A549 (cell line): ENCODE data around the gene SLC34A2. TPM values are rescaled to one million over a fixed set of nuclear protein-coding genes. Genes with fewer than 3 reads are reported as not detected.

ENCODE experiments used
- ATAC-seq, 2 experiments: fragments of 200-7000 bp in 1 of 2; fragments of >200 bp in 1 of 2; cut with Nextera tagmentation in 1 of 2; cut with Tn5 transposase in 1 of 2; 3 replicates each; pipeline versions ENCODE4 v1.8.0 to v1.9.1; 2018 to 2020; ENCODE audit warnings: mild to moderate bottlenecking in 1 of 2, moderate library complexity in 1 of 2
- CTCF ChIA-PET: fragments of 300-600 bp; sonication (Branson Sonifier 250); formaldehyde crosslinking; extraction: SDS; loops from one replicate; lab custom pipeline; 2021; ENCODE audit warnings: antibody characterized with exemption, inconsistent platforms; lab: Yijun Ruan, JAX
- POLR2A ChIA-PET: fragments of 350-600 bp; formaldehyde crosslinking; extraction: SDS; loops from one replicate; lab custom pipeline; 2021; ENCODE audit warnings: antibody characterized with exemption, inconsistent platforms; lab: Yijun Ruan, JAX
- DNase-seq, 2 experiments: peaks; one replicate each; pipeline versions ENCODE4 v3.0.0 to v3.0.0-alpha.2; 2011 to 2016; ENCODE audit warnings: low read depth in 1 of 2, low spot score in 1 of 2
- FAIRE-seq: peaks from 2 replicates; lab custom pipeline; 2011; peaks lifted over from hg19 to GRCh38; lab: Jason Lieb, UNC
- H3K27ac ChIP-seq, 2 experiments: fragments of >200 bp; sonication (Bioruptor Twin); formaldehyde crosslinking; 3 replicates each; pipeline ENCODE4 v1.5.1; 2016 to 2017
- H3K4me1 ChIP-seq: fragments of >200 bp; sonication (Bioruptor Twin); formaldehyde crosslinking; 3 replicates; pipeline ENCODE4 v1.6.1; 2016
- H3K4me2 ChIP-seq: fragments of >200 bp; sonication (Bioruptor Twin); formaldehyde crosslinking; 3 replicates; pipeline ENCODE4 v1.6.1; 2016
- H3K4me3 ChIP-seq: fragments of >200 bp; sonication (Bioruptor Twin); formaldehyde crosslinking; 3 replicates; pipeline ENCODE4 v1.5.1; 2016
- H3K9me3 ChIP-seq: fragments of >200 bp; sonication (Bioruptor Twin); formaldehyde crosslinking; 3 replicates; pipeline ENCODE4 v1.6.1; 2016
- CBX2 ChIP-seq: fragments of 200-600 bp; sonication (generic); IDR thresholded peaks from 2 replicates; pipeline ENCODE4 v1.6.1; 2016; ENCODE audit warnings: low read depth, mild to moderate bottlenecking, borderline replicate concordance
- CBX8 ChIP-seq: fragments of 200-600 bp; sonication (generic); IDR thresholded peaks from 2 replicates; pipeline ENCODE4 v1.6.1; 2016
- E2F6 ChIP-seq: IDR thresholded peaks from 2 replicates; pipeline ENCODE4 v1.6.1; 2012; ENCODE audit warnings: low read depth, borderline replicate concordance
- EHF ChIP-seq: fragments of 250-450 bp; sonication (Bioruptor Pico); IDR thresholded peaks from 2 replicates; pipeline ENCODE4 v1.5.0; 2020; ENCODE audit warnings: mild to moderate bottlenecking
- EP300 ChIP-seq, 2 experiments: fragments of >200 bp; sonication (Bioruptor Twin); formaldehyde crosslinking; IDR thresholded peaks; 2 replicates in 1 of 2; 3 replicates in 1 of 2; pipeline ENCODE4 v1.6.1; 2016 to 2017
- FOSL2 ChIP-seq, 2 experiments: fragments of 450-650 bp in 1 of 2; fragments of >200 bp in 1 of 2; sonication (Bioruptor Twin) in 1 of 2; formaldehyde crosslinking; IDR thresholded peaks; 2 replicates each; pipeline versions ENCODE4 v1.5.0 to v1.6.1; 2016 to 2020; ENCODE audit warnings: mild to moderate bottlenecking in 1 of 2, moderate library complexity in 1 of 2
- GATA3 ChIP-seq: IDR thresholded peaks from 2 replicates; pipeline ENCODE4 v1.6.1; 2012; ENCODE audit warnings: borderline replicate concordance
- HOXA7 ChIP-seq: fragments of 250-450 bp; sonication (Bioruptor Pico); IDR thresholded peaks from 2 replicates; pipeline ENCODE4 v1.5.0; 2020; ENCODE audit warnings: mild to moderate bottlenecking, moderate library complexity
- HOXB13 ChIP-seq: fragments of 250-450 bp; sonication (Bioruptor Pico); IDR thresholded peaks from 2 replicates; pipeline ENCODE4 v1.5.0; 2020; ENCODE audit warnings: low read depth, mild to moderate bottlenecking, moderate library complexity
- JUNB ChIP-seq: fragments of >200 bp; sonication (Bioruptor Twin); formaldehyde crosslinking; IDR thresholded peaks from 2 replicates; pipeline ENCODE4 v1.6.1; 2016
- KDM5A ChIP-seq: fragments of 200-600 bp; sonication (generic); IDR thresholded peaks from 2 replicates; pipeline ENCODE4 v1.6.1; 2016; ENCODE audit warnings: antibody characterized with exemption, mild to moderate bottlenecking
- MAFK ChIP-seq: fragments of 450-650 bp; IDR thresholded peaks from 2 replicates; pipeline ENCODE4 v1.6.1; 2014; ENCODE audit not compliant: partially characterized antibody
- MYC ChIP-seq: IDR thresholded peaks from 2 replicates; pipeline ENCODE4 v1.6.1; 2012; ENCODE audit warnings: mild to moderate bottlenecking, inconsistent platforms, low read length, improper control_type of control experiment, borderline replicate concordance
- NR3C1 ChIP-seq: fragments of >200 bp; sonication (Bioruptor Twin); formaldehyde crosslinking; IDR thresholded peaks from 3 replicates; pipeline ENCODE4 v1.6.1; 2017
- RCOR1 ChIP-seq: fragments of 150-350 bp; IDR thresholded peaks from 2 replicates; pipeline ENCODE4 v1.6.1; 2014; ENCODE audit warnings: antibody characterized with exemption, low read length, low read depth
- RNF2 ChIP-seq: fragments of 200-600 bp; sonication (generic); IDR thresholded peaks from 2 replicates; pipeline ENCODE4 v1.6.1; 2016; ENCODE audit warnings: low read depth, mild to moderate bottlenecking, antibody characterized with exemption, moderate library complexity, borderline replicate concordance
- SMC3 ChIP-seq: fragments of >200 bp; sonication (Bioruptor Twin); formaldehyde crosslinking; IDR thresholded peaks from 3 replicates; pipeline ENCODE4 v1.6.1; 2018; ENCODE audit warnings: inconsistent platforms
- ZFP36 ChIP-seq: fragments of 450-650 bp; IDR thresholded peaks from 2 replicates; pipeline ENCODE4 v1.6.1; 2014; ENCODE audit warnings: borderline replicate concordance; ENCODE audit not compliant: partially characterized antibody
- WGBS: methylation state at CpG from one replicate; pipeline ENCODE4 v1.1.6; 2017; ENCODE audit errors: missing lambda C conversion rate; 5-methylcytosine and 5-hydroxymethylcytosine counted together
- polyA plus RNA-seq, 4 experiments: library from polyadenylated mRNA; depleted of rRNA in 3 of 4; stranded (reverse); fragments of >200 nt; fragmentation: RNase III in 1 of 4; extraction: RNeasy Plus Mini Kit Qiagen cat#74134 plus additional on column Dnase treatment in 1 of 4; gene quantifications; 2 replicates in 3 of 4; 3 replicates in 1 of 4; pipeline ENCODE4 v1.2.3, GENCODE V29; 2011 to 2017
- small RNA-seq, 6 experiments: library from RNA; depleted of rRNA; stranded (forward); fragments of <200 nt; gene quantifications; one replicate each; pipeline ENCODE3, GENCODE V24; 2012
- TF ChIP-seq, protein P1 (sequence below): fragments of 150-350 bp; IDR thresholded peaks from 2 replicates; pipeline ENCODE4 v1.6.1; 2014; ENCODE audit warnings: low read depth, mild to moderate bottlenecking, low read length
- TF ChIP-seq, protein P2 (sequence below): fragments of >200 bp; sonication (Bioruptor Twin); formaldehyde crosslinking; IDR thresholded peaks from 3 replicates; pipeline ENCODE4 v1.5.1; 2016
- TF ChIP-seq, protein P3 (sequence below): fragments of 250-450 bp; sonication (Bioruptor Pico); IDR thresholded peaks from 2 replicates; pipeline ENCODE4 v1.5.0; 2021; ENCODE audit warnings: mild to moderate bottlenecking, moderate library complexity, borderline replicate concordance
- TF ChIP-seq, protein P4 (sequence below): fragments of >200 bp; sonication (Bioruptor Twin); formaldehyde crosslinking; IDR thresholded peaks from 2 replicates; pipeline ENCODE4 v1.6.1; 2016

Gene SLC34A2
- polyA plus RNA-seq, 2 of the 4 experiments (the other 2 are of a cell fraction), result 0.03 to 0.08 TPM

DNA sequence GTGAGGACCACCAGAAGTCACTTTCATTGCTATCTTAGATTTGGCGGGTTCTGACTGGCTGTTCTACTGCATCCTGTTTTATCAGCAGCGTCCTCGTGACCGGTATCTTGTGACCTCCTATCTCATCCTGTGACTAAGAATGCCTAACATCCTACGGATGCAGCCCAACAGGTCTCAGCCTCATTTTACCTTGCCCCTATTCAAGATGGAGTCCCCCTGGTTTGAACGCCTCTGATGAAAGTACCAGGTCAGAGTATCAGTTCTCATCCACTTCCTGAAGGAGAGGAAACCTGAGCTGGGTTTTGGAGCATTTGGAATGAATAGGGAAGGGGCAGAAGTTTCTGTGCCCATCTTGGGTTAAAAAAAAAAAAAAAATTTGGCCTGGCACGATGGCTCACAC lies 70.2 kb downstream of the SLC34A2 start:
- no peak for TF ChIP-seq EHF (CRISPR knock-in tag)
- no peak for TF ChIP-seq FOSL2 (IDR thresholded peaks at IDR 0.05)
- TF ChIP-seq FOSL2 (CRISPR knock-in tag; IDR thresholded peaks at IDR 0.05), result no peak
- no peak for TF ChIP-seq CBX8
- no peak for TF ChIP-seq KDM5A
- no peak for TF ChIP-seq HOXB13 (CRISPR knock-in tag)
- TF ChIP-seq NR3C1, result no peak
- TF ChIP-seq, protein P1, sequence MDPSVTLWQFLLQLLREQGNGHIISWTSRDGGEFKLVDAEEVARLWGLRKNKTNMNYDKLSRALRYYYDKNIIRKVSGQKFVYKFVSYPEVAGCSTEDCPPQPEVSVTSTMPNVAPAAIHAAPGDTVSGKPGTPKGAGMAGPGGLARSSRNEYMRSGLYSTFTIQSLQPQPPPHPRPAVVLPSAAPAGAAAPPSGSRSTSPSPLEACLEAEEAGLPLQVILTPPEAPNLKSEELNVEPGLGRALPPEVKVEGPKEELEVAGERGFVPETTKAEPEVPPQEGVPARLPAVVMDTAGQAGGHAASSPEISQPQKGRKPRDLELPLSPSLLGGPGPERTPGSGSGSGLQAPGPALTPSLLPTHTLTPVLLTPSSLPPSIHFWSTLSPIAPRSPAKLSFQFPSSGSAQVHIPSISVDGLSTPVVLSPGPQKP, result no peak
- TF ChIP-seq MYC, result no peak
- TF ChIP-seq E2F6, result no peak
- no peak for TF ChIP-seq RNF2
- no peak for TF ChIP-seq RCOR1
- Histone ChIP-seq H3K4me1 (no peaks in the 10 kb centered on the region), H3K9me3 (no peaks in the 10 kb centered on the region), H3K27ac (no peak overlapping the region), H3K4me3 (no peak overlapping the region), H3K4me2 (no peak overlapping the region)
- ChIA-PET CTCF (no interaction called here), POLR2A (interaction anchor here (0.6 kb wide), 1 partner anchor 24 kb away, joined by 4 read pairs; no protein-coding TSS in a partner anchor)
- FAIRE-seq (no peak), ATAC-seq (no peak), DNase-seq (no peak)
- WGBS, result 81% methylated on average over 7 of the region's 7 CpGs

DNA sequence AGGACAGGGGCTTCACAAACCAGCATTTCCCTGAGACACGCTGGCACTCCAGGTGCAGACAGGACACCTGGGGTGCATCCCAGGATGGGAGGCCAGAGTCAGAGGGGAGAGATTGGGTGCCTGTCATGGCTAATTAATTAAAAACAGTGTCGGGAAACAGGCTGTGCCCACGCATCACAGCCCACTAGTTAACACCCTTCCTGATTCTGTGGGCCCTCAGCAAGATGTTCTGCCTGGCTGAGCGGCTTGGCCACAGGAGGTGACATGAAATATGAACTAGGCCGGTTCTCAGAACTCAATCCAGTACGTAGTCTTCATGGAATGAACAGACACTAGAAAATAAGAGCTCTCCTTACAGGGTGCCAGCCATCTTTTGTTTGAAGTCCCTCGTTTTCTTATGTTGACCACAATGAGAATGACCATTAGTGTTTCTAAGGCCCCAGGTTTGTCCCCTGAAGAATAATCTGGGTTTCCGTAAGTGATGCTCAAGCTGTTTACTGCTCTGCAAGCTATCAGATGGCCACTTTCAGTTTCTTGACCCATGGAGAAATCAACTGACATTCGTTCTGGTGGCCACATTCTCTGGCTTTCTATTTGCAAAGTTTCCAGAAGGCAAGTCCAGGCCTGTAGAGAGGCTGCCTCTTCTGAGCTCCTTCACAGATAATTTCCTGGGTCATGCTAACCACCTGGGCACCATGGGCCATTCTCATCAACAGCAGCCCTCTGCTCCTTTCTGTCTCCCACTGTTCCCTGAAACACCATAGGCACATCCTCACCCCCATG lies 72.3 kb downstream of the SLC34A2 start:
- 80% methylated on average over 9 of the region's 9 CpGs for WGBS
- FAIRE-seq, result no peak

More for the DNA sequence above, 72.3 kb downstream of the SLC34A2 start:
- no peaks in the 10 kb centered on the region for H3K9me3 ChIP-seq
- no peak for TF ChIP-seq SMC3
- TF ChIP-seq HOXA7 (CRISPR knock-in tag), result no peak
- TF ChIP-seq GATA3, result no peak
- TF ChIP-seq, protein P2, sequence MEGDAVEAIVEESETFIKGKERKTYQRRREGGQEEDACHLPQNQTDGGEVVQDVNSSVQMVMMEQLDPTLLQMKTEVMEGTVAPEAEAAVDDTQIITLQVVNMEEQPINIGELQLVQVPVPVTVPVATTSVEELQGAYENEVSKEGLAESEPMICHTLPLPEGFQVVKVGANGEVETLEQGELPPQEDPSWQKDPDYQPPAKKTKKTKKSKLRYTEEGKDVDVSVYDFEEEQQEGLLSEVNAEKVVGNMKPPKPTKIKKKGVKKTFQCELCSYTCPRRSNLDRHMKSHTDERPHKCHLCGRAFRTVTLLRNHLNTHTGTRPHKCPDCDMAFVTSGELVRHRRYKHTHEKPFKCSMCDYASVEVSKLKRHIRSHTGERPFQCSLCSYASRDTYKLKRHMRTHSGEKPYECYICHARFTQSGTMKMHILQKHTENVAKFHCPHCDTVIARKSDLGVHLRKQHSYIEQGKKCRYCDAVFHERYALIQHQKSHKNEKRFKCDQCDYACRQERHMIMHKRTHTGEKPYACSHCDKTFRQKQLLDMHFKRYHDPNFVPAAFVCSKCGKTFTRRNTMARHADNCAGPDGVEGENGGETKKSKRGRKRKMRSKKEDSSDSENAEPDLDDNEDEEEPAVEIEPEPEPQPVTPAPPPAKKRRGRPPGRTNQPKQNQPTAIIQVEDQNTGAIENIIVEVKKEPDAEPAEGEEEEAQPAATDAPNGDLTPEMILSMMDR, result no peak
- no peak for TF ChIP-seq JUNB
- TF ChIP-seq CBX2, result no peak
- TF ChIP-seq, protein P3, sequence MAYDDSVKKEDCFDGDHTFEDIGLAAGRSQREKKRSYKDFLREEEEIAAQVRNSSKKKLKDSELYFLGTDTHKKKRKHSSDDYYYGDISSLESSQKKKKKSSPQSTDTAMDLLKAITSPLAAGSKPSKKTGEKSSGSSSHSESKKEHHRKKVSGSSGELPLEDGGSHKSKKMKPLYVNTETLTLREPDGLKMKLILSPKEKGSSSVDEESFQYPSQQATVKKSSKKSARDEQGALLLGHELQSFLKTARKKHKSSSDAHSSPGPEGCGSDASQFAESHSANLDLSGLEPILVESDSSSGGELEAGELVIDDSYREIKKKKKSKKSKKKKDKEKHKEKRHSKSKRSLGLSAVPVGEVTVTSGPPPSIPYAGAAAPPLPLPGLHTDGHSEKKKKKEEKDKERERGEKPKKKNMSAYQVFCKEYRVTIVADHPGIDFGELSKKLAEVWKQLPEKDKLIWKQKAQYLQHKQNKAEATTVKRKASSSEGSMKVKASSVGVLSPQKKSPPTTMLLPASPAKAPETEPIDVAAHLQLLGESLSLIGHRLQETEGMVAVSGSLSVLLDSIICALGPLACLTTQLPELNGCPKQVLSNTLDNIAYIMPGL, result no peak
- no peak for TF ChIP-seq EP300 (IDR thresholded peaks at IDR 0.05)
- TF ChIP-seq, protein P4, sequence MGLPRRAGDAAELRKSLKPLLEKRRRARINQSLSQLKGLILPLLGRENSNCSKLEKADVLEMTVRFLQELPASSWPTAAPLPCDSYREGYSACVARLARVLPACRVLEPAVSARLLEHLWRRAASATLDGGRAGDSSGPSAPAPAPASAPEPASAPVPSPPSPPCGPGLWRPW, result no peak
- no peak for TF ChIP-seq ZFP36
- TF ChIP-seq MAFK, result no peak
- TF ChIP-seq, all 56 proteins: peak for 0
- ChIA-PET CTCF (interaction anchor here (0.5 kb wide), 1 partner anchor 108 kb away, joined by 3 read pairs; no protein-coding TSS in a partner anchor), POLR2A (no interaction called here)
- DNase-seq (no peak), ATAC-seq (no peak)
- no peaks in the 10 kb centered on the region for H3K4me1 ChIP-seq
- H3K4me3 ChIP-seq, result no peak overlapping the region
- H3K4me2 ChIP-seq, result no peak overlapping the region
- H3K27ac ChIP-seq, result no peak overlapping the region

Small RNA genes within 50 kb of the gene (small RNA-seq; reads per million reads assigned to genes)
- gene AC092436.3 (0 reads per million in 6 experiments), gene MTND4LP22 (0 reads per million in 6 experiments), gene RPS29P11 (0 reads per million in 6 experiments)

Other genes starting within 250 kb of the SLC34A2 start
- gene SEL1L3, start 207.1 kb downstream of the SLC34A2 start, polyA plus RNA-seq (2011; rRNA removed), result 27.0 and 57.4 TPM in 2 replicates
- gene SEL1L3, start 207.1 kb downstream of the SLC34A2 start, polyA plus RNA-seq (2017; fragmentation: RNase III; extraction: RNeasy Plus Mini Kit Qiagen cat#74134 plus additional on column Dnase treatment), result 24.5 to 26.1 TPM (median 25.1 TPM) in 3 replicates